Measurements from ENCODE around the gene MAGOH.

DNA sequence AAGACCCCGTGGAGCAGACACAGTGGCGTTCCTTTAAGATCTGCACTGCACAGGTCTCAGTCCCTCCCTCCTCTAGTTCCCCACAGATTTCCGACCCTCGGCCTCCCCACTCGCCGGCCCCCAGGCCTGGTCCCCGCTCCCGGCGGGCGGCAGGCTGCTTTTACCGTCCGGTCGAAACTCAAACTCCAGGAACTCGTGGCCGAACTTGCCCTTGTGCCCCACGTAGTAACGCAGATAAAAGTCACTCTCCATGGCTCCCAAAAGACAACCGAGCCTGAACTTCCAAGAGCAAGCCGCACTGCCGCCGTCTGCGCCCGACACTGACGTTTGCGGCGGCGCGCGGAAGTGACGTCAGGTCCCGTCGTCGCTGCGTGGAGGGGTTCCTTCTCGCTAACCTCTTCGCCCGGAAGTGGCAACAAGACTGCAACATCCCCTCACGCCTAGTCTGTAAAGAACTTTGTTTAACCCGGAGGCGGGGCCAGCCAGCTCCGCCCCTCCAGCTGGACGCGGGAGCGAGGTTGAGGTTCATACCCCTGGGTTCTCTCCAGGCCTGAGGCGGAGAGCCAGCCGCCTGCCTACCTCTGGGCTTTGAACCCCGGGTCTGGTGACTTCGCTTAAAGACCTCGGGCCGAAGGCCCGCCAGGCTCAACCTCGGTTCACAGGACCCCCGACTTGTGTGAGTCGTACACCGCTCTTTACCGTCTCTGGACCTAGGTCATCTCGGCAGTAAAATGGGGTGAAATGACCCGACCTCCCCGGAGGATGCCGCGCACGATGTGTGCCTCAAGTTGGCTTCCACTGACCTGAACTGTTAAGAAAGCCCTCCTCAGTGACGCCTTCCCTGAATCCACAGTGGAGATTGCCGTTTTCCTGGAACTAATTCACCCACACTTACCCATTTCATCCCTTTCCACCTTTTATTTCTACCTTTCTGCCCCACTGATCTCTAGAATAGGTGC is at the start of gene MAGOH:
- TF ChIP-seq, protein P1, sequence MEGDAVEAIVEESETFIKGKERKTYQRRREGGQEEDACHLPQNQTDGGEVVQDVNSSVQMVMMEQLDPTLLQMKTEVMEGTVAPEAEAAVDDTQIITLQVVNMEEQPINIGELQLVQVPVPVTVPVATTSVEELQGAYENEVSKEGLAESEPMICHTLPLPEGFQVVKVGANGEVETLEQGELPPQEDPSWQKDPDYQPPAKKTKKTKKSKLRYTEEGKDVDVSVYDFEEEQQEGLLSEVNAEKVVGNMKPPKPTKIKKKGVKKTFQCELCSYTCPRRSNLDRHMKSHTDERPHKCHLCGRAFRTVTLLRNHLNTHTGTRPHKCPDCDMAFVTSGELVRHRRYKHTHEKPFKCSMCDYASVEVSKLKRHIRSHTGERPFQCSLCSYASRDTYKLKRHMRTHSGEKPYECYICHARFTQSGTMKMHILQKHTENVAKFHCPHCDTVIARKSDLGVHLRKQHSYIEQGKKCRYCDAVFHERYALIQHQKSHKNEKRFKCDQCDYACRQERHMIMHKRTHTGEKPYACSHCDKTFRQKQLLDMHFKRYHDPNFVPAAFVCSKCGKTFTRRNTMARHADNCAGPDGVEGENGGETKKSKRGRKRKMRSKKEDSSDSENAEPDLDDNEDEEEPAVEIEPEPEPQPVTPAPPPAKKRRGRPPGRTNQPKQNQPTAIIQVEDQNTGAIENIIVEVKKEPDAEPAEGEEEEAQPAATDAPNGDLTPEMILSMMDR (IDR thresholded peaks at IDR 0.05; ENCODE audit: borderline replicate concordance, extremely low read depth, low read length, poor library complexity, severe bottlenecking) = no peak
- no peak for TF ChIP-seq EZH2 (IDR thresholded peaks at IDR 0.05; ENCODE audit: borderline replicate concordance, low read depth, low read length, severe bottlenecking)

Data from DND-41 (cell line).